ENCODE results near the gene DNAJC2. TPM values are rescaled to one million over a fixed set of nuclear protein-coding genes. Genes with fewer than 3 reads are reported as not detected.

DNAJC2 gene
- total RNA-seq (10 to 100 TPM; 12.9 to 20.4 TPM), polyA plus RNA-seq (ENCODE audit: insufficient read length in 6 of 6) (10 to 100 TPM; 47.9 to 56.2 (median 49.9) TPM)
- long read RNA-seq, donor 1, transcript DNAJC2-203 (17 exons, 2,167 nt): major isoform, 6 of 169 reads
- long read RNA-seq, donor 1, partial matches to known transcripts: 111 of 169 reads
- long read RNA-seq, donor 1, other reads (novel, unspliced or antisense): 49 of 169 reads
- long read RNA-seq, donor 2, partial matches to known transcripts: 0 of 3 reads
- long read RNA-seq, donor 2, other reads (novel, unspliced or antisense): 0 of 3 reads
- long read RNA-seq, donor 3, partial matches to known transcripts: 0 of 2 reads
- long read RNA-seq, donor 3, other reads (novel, unspliced or antisense): 0 of 2 reads
- long read RNA-seq, donor 4, partial matches to known transcripts: 21 of 26 reads
- long read RNA-seq, donor 4, other reads (novel, unspliced or antisense): 3 of 26 reads
- long read RNA-seq, donor 5, partial matches to known transcripts: 0 of 3 reads
- long read RNA-seq, donor 5, other reads (novel, unspliced or antisense): 0 of 3 reads
- long read RNA-seq, donor 6, transcript DNAJC2-203 (17 exons, 2,167 nt): major isoform, 7 of 13 reads
- long read RNA-seq, donor 6, partial matches to known transcripts: 5 of 13 reads
- long read RNA-seq, donor 6, other reads (novel, unspliced or antisense): 0 of 13 reads
- long read RNA-seq, donor 7, partial matches to known transcripts: 0 of 2 reads
- long read RNA-seq, donor 7, other reads (novel, unspliced or antisense): 0 of 2 reads
- long read RNA-seq, donor 8, partial matches to known transcripts: 0 of 5 reads
- long read RNA-seq, donor 8, other reads (novel, unspliced or antisense): 0 of 5 reads
- long read RNA-seq, donor 9: 0 reads
- long read RNA-seq, donor 10, partial matches to known transcripts: 17 of 19 reads
- long read RNA-seq, donor 10, other reads (novel, unspliced or antisense): 0 of 19 reads
- long read RNA-seq, donor 11, partial matches to known transcripts: 0 of 2 reads
- long read RNA-seq, donor 11, other reads (novel, unspliced or antisense): 0 of 2 reads
- long read RNA-seq, donor 12, partial matches to known transcripts: 0 of 2 reads
- long read RNA-seq, donor 12, other reads (novel, unspliced or antisense): 0 of 2 reads

- ATAC-seq: peak; percentile 95
- Histone ChIP-seq H3K4me3 (peak within 1 kb of the TSS; percentile 84 to 95), H3K4me1 (peaks cover 14 to 57% of the 10 kb centered on the region in 2 donors), H3K9me3 (no peaks in the 10 kb centered on the region), H3K27ac (peak within 1 kb of the TSS; percentile 75 to 88), H3K27me3 (no peaks in the 10 kb centered on the region), H3K36me3 (peaks cover 0 to 22% of the 10 kb centered on the region in 2 donors)
- DNase-seq: peak; percentile 87 to 92 (median 90)
- intact Hi-C loops (cut with DNase I): no loop called here
- TF ChIP-seq CTCF (IDR thresholded peaks at IDR 0.05): no peak
Observed at GRCh38 chr7:103344453-103345149, at the start of gene DNAJC2. DNAJC2 (minus strand) TSS chr7:103344767; CDS start chr7:103344622, 145 bp downstream.

GRCh38 chr7:103391976-103392375 lies 47.4 kb upstream of the DNAJC2 start:
- H3K4me3 ChIP-seq: no peak overlapping the region
- no peaks in the 10 kb centered on the region for H3K9me3 ChIP-seq
- TF ChIP-seq CTCF (IDR thresholded peaks at IDR 0.05): no peak
- ATAC-seq (no peak), DNase-seq (no peak)
- no peaks in the 10 kb centered on the region for H3K27me3 ChIP-seq
- no peaks in the 10 kb centered on the region for H3K36me3 ChIP-seq
- H3K27ac ChIP-seq: no peak overlapping the region
- no peaks in the 10 kb centered on the region for H3K4me1 ChIP-seq
- intact Hi-C loops (cut with DNase I): no loop called here

- Histone ChIP-seq H3K4me3 (no peak overlapping the region), H3K9me3 (no peaks in the 10 kb centered on the region), H3K36me3 (no peaks in the 10 kb centered on the region), H3K27me3 (no peaks in the 10 kb centered on the region), H3K4me1 (no peaks in the 10 kb centered on the region), H3K27ac (no peak overlapping the region)
- intact Hi-C loops (cut with DNase I): no loop called here
- ATAC-seq (no peak), DNase-seq (no peak)
- TF ChIP-seq CTCF (IDR thresholded peaks at IDR 0.05): no peak
Observed at GRCh38 chr7:103391150-103391549, 46.6 kb upstream of the DNAJC2 start.

- no peak for ATAC-seq
- intact Hi-C loops (cut with DNase I): no loop called here
- no peak for TF ChIP-seq CTCF (IDR thresholded peaks at IDR 0.05)
Observed at GRCh38 chr7:103389263-103389662, 44.7 kb upstream of the DNAJC2 start.

More at GRCh38 chr7:103389263-103389662, 44.7 kb upstream of the DNAJC2 start:
- Histone ChIP-seq H3K4me1 (no peaks in the 10 kb centered on the region), H3K27me3 (no peaks in the 10 kb centered on the region), H3K36me3 (no peaks in the 10 kb centered on the region), H3K9me3 (no peaks in the 10 kb centered on the region), H3K4me3 (no peak overlapping the region), H3K27ac (no peak overlapping the region)
- DNase-seq: no peak

All from left lung (tissue), 14 donors.